SU-DHL-6 (cell line): Measurements from ENCODE around the gene MAN2A2.

Source experiments
- EZH2phosphoT487 ChIP-seq: fragments of 200-600 bp; sonication (generic), shearing (Covaris generic); conservative IDR thresholded peaks from 2 replicates; pipeline ENCODE4 v1.6.1; 2018; ENCODE audit warnings: mild to moderate bottlenecking, antibody characterized with exemption, low read length, moderate library complexity, mixed read lengths
- TF ChIP-seq, protein P1 (sequence below): fragments of 200-600 bp; sonication (generic); IDR thresholded peaks from one replicate; pipeline ENCODE4 v1.5.1; 2017; ENCODE audit warnings: antibody characterized with exemption, mild to moderate bottlenecking, low read length, moderate library complexity; ENCODE audit not compliant: insufficient read depth, poor library complexity, severe bottlenecking

DNA sequence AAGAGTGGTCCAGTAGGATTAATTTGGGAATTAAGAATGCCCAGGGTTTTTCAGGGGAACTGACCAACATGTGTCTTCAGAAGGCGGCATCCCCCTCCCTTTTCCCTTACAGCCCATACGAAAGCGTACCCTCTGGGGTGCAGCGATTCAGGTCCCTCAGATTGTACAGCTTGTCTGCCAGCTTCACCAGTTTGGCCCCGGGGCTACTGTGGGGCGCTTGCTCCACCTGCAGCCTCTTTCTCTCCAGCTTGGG lies 28.4 kb downstream of the MAN2A2 start:
- TF ChIP-seq, protein P1, sequence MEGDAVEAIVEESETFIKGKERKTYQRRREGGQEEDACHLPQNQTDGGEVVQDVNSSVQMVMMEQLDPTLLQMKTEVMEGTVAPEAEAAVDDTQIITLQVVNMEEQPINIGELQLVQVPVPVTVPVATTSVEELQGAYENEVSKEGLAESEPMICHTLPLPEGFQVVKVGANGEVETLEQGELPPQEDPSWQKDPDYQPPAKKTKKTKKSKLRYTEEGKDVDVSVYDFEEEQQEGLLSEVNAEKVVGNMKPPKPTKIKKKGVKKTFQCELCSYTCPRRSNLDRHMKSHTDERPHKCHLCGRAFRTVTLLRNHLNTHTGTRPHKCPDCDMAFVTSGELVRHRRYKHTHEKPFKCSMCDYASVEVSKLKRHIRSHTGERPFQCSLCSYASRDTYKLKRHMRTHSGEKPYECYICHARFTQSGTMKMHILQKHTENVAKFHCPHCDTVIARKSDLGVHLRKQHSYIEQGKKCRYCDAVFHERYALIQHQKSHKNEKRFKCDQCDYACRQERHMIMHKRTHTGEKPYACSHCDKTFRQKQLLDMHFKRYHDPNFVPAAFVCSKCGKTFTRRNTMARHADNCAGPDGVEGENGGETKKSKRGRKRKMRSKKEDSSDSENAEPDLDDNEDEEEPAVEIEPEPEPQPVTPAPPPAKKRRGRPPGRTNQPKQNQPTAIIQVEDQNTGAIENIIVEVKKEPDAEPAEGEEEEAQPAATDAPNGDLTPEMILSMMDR, result no peak
- TF ChIP-seq EZH2phosphoT487, result no peak
